GM19025 (cell line): ENCODE measurements around the gene CAP2.
"Not testable (repeated sequence)": the region's sequence is repeated elsewhere in the genome, so short reads cannot be mapped to it uniquely, and the experiment has no call there.

Experiments used
- ATAC-seq: cut with Tn5 transposase; IDR thresholded peaks from one replicate; pipeline ENCODE4 v1.9.1; 2021; ENCODE audit warnings: mild to moderate bottlenecking, low read depth, moderate library complexity; ENCODE audit not compliant: unreplicated experiment

Gene CAP2

DNA sequence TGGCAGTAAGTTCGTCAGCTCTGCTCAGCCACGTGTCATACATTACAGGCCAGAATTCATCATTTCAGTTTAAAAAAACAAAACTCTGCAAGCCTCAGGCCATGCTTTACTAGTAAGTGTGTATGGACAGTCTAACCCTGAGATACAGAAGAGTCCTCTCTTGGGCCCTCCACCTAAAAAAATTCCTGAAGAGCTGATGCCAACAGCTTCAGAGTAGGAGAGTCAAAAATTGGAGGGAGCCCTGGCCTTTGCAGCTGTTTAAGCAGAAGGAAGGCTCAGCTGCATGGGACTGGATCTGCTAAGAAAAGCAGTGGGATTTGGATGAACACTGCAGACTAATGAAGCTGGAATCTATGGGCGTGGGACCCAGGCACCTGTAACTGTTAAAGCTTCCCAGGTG, 159.5 kb downstream of the CAP2 start:
- no peak for ATAC-seq

- ATAC-seq = no peak
These were observed 162.6 kb downstream of the CAP2 start for GRCh38 chr6:17556014-17556413.

- ATAC-seq = no peak
These were observed 169.2 kb downstream of the CAP2 start for GRCh38 chr6:17562636-17563035.

- ATAC-seq = no peak
These were observed 172.0 kb downstream of the CAP2 start for GRCh38 chr6:17565399-17565798.

- ATAC-seq = no peak
These were observed 181.6 kb downstream of the CAP2 start for GRCh38 chr6:17574866-17575560.

DNA sequence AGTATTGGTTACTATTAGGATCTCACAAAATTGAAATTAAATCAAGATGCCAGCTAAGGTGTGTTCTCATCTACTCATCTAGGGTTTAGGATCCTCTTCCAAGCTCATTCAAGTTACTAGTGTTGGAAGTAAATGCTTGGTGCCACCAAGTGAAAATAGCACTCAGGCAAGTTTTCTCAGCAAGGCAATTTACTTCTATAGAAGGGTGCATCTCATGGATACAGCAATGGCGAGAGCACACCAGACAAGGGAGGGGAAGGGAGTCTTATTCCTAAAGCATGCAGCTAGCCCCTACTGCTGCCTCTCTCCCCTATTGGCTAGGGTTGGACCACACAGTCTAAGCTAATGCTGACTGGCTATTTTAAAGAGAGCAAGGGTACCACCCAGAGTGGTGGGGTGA, 183.7 kb downstream of the CAP2 start:
- ATAC-seq = no peak

DNA sequence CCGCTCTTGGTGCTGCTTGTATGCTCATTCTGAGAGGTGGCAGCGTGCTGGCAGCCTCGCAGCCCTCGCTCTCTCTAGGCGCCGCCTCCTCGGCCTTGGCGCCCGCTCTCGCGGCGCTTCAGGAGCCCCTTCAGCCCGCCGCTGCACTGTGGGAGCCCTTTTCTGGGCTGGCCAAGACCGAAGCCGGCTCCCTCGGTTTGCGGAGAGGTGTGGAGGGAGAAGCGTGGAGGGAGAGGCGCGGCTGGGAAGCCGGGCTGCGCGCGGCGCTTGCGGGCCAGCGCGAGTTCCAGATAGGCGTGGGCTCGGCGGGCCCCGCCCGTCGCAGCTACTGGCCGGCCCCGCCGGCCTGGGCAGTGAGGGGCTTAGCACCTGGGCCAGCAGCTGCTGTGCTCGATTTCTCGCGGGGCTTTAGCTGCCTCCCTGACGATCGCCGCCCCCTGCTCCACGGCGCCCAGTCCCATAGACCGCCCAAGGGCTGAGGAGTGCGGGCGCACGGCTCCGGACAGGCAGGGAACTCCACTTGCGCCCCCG, 187.2 kb downstream of the CAP2 start:
- ATAC-seq = no peak

DNA sequence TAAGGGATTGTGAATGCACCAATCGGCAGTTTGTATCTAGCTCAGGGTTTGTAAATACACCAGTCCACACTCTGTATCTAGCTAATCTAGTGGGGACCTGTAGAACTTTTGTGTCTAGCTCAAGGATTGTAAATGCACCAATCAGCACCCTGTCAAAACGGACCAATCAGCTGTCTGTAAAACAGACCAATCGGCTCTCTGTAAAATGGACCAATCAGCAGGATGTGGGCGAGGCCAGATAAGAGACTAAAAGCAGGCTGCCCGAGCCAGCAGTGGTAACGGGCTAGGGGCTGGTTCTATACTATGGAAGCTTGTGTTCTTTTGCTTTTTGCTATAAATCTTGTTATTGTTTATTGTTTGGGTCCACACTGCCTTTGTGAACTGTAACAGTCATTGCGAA, 187.9 kb downstream of the CAP2 start:
- not testable (repeated sequence) for ATAC-seq

DNA sequence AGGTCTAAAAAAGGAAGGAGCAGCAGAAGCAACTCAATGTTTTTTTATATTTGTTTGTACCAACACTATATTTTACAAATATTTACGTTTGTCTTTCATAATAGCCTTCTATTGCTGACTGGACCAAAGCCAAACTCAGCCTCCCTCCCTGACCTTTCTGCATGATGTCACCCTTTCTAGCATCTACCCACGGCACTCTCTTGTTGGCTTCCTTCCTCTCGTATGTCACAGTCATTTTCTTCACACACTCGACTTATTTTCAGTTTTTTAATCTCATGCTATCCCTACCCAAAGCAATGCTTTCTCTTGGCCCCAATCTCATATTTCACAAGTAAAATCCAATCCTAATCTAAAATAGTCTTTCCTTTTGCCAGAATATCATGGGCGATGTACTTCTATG, 190.4 kb downstream of the CAP2 start:
- ATAC-seq = no peak

DNA sequence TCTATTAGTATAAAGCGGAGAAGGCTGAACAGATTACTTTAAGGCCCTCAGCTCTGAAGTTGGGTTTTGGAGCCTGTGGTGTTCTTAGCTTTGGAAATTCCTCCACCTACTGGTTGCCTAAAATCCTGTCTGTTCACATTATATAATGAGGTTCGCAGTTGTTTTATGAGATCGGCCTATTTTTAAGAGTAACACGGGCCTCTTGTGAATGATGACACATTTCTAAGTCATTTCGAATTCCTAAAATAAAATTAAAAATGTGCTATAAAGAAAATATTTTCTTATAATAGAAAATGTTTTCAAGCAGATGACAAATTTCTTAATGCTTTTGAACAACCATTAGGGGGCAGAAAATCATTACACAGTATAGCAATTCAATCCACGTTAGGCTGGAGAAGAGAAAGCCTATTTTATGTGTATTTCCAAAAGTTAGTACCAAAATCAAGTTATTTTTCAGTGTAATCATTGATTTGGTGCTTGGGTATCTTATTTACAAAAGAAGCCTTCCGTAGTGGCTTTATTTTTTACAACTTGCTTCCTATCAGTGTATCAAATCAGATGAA, 190.9 kb downstream of the CAP2 start:
- no peak for ATAC-seq

DNA sequence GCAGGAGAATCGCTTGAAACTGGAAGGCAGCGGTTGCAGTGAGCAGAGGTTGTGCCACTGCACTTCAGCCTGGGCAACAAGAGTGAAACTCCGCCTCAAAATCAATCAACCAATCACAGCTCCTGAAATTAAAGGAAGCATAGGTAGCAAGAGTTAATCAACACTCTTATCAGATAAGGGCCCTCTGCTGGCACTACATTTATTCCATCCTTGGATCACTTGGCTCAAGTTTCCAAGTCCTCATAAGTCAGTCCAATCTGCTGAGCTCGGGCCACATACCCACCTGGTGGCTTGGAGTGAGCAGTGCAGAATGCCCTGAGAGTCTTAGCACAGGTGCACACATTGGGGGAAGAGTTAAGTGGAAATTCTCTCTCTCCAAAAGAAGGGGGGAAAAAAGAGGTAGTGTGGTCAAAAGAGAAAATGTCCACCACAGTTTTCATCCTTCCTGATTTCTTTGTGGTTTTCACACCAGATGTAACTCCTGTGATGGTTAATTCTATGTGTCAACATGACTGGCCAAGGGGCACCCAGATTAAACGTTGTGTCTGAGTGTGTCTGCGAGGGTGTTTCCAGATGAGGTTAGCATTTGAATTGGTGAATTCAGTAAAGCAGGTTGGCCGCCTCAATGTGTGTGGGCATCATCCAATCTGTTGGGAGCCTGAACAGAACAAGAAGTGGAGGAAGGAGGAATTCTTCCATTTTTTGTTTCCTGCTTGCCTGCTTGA, 192.5 kb downstream of the CAP2 start:
- ATAC-seq = no peak

- not testable (repeated sequence) for ATAC-seq
These were observed 193.2 kb downstream of the CAP2 start for GRCh38 chr6:17586623-17587022.

- no peak for ATAC-seq
These were observed 194.6 kb downstream of the CAP2 start for GRCh38 chr6:17588011-17588410.

GRCh38 chr6:17589406-17590096, 196.2 kb downstream of the CAP2 start:
- no peak for ATAC-seq

DNA sequence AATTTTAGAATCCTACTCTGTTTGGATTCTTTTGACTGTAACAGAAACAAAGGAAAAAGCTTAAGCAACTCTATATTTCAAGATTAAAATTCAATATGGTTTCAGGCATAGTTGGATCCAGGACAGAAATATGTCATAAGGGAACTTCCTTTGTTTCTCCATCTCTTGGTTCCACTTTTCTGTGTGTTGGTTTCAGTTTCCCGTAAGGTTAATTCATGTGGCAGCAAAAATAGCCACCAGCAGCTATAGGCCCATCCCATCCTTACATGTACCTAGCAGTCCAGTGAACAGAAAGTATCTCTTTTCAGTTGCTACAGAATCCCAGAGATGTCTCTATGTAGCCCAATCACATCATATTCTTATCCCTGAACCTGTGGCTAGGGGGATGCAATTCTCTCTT, 197.9 kb downstream of the CAP2 start:
- no peak for ATAC-seq

DNA sequence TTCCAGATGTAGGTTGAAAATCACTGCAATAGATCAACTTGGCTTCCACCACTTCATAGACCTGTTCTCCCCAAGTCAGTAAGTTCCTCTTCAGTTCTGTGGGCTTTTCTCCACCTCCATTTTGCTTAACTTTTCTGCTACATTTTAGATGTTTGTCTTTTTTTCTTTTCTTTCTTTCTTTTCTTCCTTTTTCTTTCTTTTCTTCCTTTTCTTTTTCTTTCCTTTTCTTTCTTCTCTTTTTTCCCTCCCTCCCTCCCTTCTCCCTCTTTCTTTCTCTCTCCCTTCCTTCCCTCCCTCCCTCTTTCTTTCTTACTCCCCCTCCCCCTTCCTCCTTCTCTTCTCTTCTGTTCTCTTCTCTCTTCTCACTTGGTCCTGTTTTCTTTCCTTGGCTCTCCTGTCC, 199.9 kb downstream of the CAP2 start:
- ATAC-seq = no peak

- no peak for ATAC-seq
These were observed 202.7 kb downstream of the CAP2 start for GRCh38 chr6:17596085-17596484.

- ATAC-seq = peak; percentile 82
These were observed 206.6 kb downstream of the CAP2 start, which contains the start of gene FAM8A1 for GRCh38 chr6:17599877-17600526. Gene FAM8A1 (plus strand): TSS chr6:17600302. CDS start chr6:17600410, 108 bp downstream.

GRCh38 chr6:17600527-17601385, 207.4 kb downstream of the CAP2 start:
- peak; percentile 43 for ATAC-seq

DNA sequence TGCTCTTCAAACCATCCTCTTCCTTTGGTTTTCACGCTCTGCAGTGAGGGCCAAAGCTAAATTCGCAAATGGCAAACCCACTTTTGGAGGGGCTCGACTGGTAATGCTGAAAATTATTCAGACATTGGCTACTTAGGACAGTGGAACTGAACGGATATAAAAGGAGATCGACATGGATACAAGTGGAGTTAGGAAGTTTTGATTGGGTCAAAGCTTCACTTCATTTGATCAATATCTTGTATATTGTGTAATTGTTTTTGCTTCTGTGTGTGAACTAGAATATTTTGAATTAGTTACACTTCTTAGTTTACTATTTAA, 207.9 kb downstream of the CAP2 start:
- ATAC-seq = no peak
